K562 treated with DMSO at 1 percent for 4 hours (cell line): ENCODE data around the gene CASP10. TPM values are rescaled to one million over a fixed set of nuclear protein-coding genes. Genes with fewer than 3 reads are reported as not detected.

Source experiments
- total RNA-seq: library from RNA; unstranded; fragments of 300-600 nt; gene quantifications from 2 replicates; pipeline ENCODE4 v1.2.3, GENCODE V29; 2022; ENCODE audit not compliant: insufficient read depth

CASP10 gene, protein sequence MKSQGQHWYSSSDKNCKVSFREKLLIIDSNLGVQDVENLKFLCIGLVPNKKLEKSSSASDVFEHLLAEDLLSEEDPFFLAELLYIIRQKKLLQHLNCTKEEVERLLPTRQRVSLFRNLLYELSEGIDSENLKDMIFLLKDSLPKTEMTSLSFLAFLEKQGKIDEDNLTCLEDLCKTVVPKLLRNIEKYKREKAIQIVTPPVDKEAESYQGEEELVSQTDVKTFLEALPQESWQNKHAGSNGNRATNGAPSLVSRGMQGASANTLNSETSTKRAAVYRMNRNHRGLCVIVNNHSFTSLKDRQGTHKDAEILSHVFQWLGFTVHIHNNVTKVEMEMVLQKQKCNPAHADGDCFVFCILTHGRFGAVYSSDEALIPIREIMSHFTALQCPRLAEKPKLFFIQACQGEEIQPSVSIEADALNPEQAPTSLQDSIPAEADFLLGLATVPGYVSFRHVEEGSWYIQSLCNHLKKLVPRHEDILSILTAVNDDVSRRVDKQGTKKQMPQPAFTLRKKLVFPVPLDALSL
- total RNA-seq, result 4.4 and 5.5 TPM in 2 replicates

GRCh38 chr2:201182650-201183364 lies at the start of gene CASP10:
Gene CASP10 (plus strand): TSS chr2:201183141. CDS start chr2:201185778, 2,637 bp downstream.

DNA sequence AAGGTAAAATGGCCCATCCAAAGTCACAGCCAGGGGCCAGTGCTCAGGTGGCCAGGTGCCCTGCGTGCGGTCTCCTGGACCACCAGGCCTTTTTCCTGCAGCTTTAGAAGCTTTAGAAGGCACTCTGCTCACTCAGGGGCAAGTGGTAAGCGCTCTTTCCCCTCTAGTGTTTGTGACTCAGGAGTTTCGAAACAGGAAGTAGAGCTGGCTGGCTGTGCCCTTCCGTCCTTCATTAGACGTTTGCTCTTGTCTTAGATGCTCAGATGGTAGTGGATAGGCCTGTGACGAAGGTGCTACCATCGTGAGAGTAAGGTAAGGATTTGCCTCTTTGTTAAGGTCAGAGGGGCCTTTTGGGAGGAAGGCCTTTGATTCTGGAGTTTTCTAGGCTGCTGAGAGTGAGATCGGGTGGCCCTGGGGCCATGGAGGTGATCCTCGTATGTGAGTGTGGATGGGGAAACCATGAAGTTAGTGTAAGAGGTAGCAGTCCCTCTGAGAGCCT lies 77.4 kb downstream of the CASP10 start, which contains the start of gene CASP8:
Gene CASP8, plus strand, starts transcription at position 235 of the 499 bp plus-strand sequence. CDS start 5,951 bp downstream, outside the sequence.

Other genes with a start within 250 kb of the CASP10 start
- gene ORC2, start 219.5 kb upstream of the CASP10 start, total RNA-seq, result 4.3 and 5.2 TPM in 2 replicates
- gene HYCC2, start 111.5 kb upstream of the CASP10 start, total RNA-seq, result 2.9 TPM in 2 replicates
- gene NDUFB3, start 111.1 kb upstream of the CASP10 start, total RNA-seq, result 43.6 and 45.8 TPM in 2 replicates
- 19.2 and 28.7 TPM in 2 replicates for gene CFLAR, start 67.0 kb upstream of the CASP10 start, total RNA-seq
- gene CASP8, start 77.4 kb downstream of the CASP10 start, total RNA-seq, result 14.6 and 21.3 TPM in 2 replicates
- 0.69 and 3.6 TPM in 2 replicates for gene FLACC1, start 174.2 kb downstream of the CASP10 start, total RNA-seq